Measurements from ENCODE around the gene KPNA6.
"Not testable (repeated sequence)": the region's sequence is repeated elsewhere in the genome, so short reads cannot be mapped to it uniquely, and the experiment has no call there.

Gene KPNA6

DNA sequence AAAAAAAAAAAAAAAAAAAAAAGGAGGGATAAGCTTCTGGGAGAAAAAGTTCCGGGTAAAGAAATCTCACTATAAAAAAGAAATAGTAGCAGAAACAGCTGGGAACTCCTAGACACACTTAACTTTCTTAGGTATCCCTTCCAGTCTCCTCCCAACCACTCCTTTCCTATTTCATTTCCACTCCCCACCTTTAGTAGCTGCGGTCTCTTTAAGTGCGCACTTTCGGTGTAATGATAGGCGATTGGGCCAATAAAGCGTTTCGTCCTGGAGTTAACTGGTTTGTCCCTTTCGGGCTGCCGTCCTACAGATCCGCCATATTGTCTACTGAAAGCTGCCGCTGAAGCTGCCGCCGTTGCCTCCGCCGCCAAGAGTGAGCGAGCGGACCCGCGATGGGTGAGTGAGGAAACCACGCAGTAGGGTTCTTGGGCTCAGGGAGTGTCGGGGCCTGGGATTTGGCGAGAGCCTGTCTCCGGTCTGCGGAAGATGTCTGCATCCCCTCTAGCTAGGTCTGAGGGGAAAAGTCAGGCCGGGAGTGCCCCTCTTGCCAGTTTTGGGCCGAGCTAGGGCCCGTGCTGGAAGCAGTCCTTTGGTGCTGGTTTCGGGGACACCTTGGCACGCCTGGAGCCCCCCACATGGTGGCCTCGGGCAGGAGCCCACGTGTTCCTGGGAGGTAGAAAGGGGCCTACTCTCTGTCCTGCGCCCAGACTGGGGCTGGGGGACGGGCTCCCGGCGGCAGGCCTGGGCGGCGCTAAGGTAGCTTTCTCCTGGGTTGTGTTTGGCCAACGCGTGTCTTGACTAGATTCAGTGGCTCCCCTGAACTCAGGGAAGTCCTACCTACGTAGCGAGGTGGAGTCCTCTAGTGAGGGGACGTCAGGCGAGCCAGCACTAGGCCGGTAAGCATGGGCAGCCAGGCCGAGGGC is at the start of gene KPNA6:
TSS of gene KPNA6 (plus strand) at position 315 of the 920 bp plus-strand sequence. CDS start at position 390, 75 bp downstream.
- H3K27ac Mint-ChIP-seq = peak within 1 kb of the TSS; percentile 93
- peaks cover 34% of the 10 kb centered on the region for H3K4me1 Mint-ChIP-seq (ENCODE audit: low read depth)
- H3K27me3 Mint-ChIP-seq = no peaks in the 10 kb centered on the region
- intact Hi-C loops (cut with micrococcal nuclease) = loop anchor here (2.0 to 5.0 kb wide), 2 partner anchors 36 to 71 kb away; partner anchors contain the start of genes TMEM39B and TXLNA
- peaks cover 12% of the 10 kb centered on the region for H3K36me3 Mint-ChIP-seq (ENCODE audit: low read depth)
- no peaks in the 10 kb centered on the region for H3K9me3 Mint-ChIP-seq
- H3K4me3 Mint-ChIP-seq = peak within 1 kb of the TSS; percentile 98

DNA sequence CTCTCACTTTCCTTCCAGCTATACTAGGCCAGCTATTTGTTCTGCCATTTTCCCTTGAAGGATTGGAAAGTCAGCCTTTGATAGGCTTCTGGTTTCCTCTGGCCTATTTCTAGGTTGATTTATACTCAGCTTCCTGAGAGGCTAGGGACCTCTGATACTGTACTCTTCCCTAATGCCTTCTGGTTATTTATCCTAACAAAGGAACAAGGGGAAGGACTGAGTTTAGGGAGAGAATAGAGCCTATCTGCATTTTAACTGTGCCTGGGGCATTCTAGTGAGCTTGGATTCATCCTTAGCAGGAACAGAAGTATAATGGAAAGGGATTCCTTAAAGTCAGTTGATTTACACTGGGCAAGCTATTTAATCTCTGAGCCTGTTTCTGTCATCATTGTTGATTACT is 46.9 kb upstream of the KPNA6 start:
- no peaks in the 10 kb centered on the region for H3K9me3 Mint-ChIP-seq
- intact Hi-C loops (cut with micrococcal nuclease) = no loop called here
- no peaks in the 10 kb centered on the region for H3K27me3 Mint-ChIP-seq
- peaks cover 20% of the 10 kb centered on the region for H3K4me1 Mint-ChIP-seq (ENCODE audit: low read depth)
- no peak overlapping the region for H3K4me3 Mint-ChIP-seq
- H3K36me3 Mint-ChIP-seq (ENCODE audit: low read depth) = peaks cover 77% of the 10 kb centered on the region
- no peak overlapping the region for H3K27ac Mint-ChIP-seq

DNA sequence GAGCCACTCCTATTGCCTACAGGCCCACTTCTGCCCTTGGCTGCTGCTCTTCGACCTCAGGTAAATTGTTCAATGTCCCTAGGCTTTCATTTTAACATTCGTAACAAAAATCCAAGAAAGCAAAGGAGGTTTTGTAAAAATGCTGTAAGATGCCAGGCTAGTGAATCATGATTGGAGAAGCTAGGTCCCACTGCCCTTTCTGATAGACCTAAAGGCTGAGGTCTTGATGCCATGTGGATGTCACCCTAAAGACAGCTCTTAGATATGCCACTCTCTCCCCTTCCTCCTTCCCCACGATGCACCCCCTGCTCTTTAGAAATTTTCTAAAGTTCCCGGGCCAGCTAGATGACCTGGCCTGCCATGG is 45.0 kb upstream of the KPNA6 start:
- peak overlapping the region; percentile 15 for H3K27ac Mint-ChIP-seq
- intact Hi-C loops (cut with micrococcal nuclease) = no loop called here
- H3K9me3 Mint-ChIP-seq = no peaks in the 10 kb centered on the region
- H3K4me1 Mint-ChIP-seq (ENCODE audit: low read depth) = peaks cover 27% of the 10 kb centered on the region
- peaks cover 64% of the 10 kb centered on the region for H3K36me3 Mint-ChIP-seq (ENCODE audit: low read depth)
- H3K4me3 Mint-ChIP-seq = no peak overlapping the region
- H3K27me3 Mint-ChIP-seq = peaks cover 1% of the 10 kb centered on the region

DNA sequence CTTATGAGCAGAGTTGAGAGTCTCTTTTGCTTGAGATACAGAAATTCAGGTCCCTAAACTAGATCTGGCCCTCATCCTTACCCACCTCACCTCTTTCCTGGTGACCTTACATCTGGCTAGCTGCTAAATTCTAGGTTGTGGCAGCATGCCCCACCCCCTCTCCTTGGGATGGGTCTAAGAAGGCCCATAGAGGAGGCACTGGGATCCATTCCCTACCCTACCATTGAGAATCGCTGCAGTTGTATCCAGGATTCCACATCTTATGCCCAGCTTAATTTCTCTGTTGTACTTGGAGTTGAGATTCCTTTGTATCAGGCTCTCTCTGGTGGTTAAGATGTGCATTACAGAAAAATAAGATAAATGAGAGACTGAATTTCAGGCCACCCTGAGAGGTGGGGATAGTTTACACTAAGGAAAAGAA is 44.6 kb upstream of the KPNA6 start:
- intact Hi-C loops (cut with micrococcal nuclease) = no loop called here
- peak overlapping the region; percentile 15 for H3K27ac Mint-ChIP-seq
- peaks cover 30% of the 10 kb centered on the region for H3K4me1 Mint-ChIP-seq (ENCODE audit: low read depth)
- H3K27me3 Mint-ChIP-seq = peaks cover 1% of the 10 kb centered on the region
- H3K9me3 Mint-ChIP-seq = no peaks in the 10 kb centered on the region
- peaks cover 60% of the 10 kb centered on the region for H3K36me3 Mint-ChIP-seq (ENCODE audit: low read depth)
- H3K4me3 Mint-ChIP-seq = no peak overlapping the region

DNA sequence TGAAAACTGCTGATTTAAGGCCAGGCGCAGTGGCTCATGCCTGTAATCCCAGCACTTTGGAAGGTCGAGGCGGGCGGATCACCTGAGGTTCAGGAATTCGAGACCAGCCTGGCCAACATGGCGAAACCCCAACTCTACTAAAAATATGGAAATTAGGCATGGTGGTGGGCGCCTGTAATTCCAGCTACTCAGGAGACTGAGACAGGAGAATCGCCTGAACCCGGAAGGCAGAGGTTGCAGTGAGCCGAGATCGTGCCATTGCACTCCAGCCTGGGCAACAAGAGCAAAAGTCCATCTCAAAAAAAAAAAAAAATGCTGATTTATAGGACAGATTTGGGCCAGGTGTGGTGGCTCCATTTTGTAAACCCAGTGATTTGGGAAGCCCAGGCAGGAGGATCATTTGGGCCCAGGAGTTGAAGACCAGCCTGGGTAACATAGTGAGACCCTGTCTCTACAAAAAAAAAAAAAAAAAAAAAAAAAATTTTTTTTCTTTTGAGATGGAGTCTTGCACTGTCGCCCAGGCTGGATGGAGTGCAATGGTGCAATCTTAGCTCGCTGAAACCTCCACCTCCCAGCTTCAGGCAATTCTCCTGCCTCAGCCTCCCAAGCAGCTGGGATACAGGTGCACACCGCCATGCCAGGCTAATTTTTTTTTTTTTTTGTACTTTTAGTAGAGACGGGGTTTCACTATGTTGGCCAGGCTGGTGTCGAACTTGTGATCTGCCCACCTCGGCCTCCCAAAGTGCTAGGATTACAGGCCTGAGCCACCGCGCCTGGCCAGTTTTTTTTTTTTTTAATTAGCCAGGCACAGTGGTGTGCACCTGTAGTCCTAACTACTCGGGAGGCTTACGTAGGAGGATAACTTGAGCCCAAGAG is 42.0 kb upstream of the KPNA6 start:
- intact Hi-C loops (cut with micrococcal nuclease); H3K9me3 Mint-ChIP-seq; H3K27me3 Mint-ChIP-seq: not testable (repeated sequence)
- Mint-ChIP-seq H3K4me1 (ENCODE audit: low read depth) (peaks cover 42% of the 10 kb centered on the region), H3K4me3 (peak overlapping the region; percentile 9), H3K36me3 (ENCODE audit: low read depth) (peaks cover 34% of the 10 kb centered on the region), H3K27ac (peak overlapping the region; percentile 81)

DNA sequence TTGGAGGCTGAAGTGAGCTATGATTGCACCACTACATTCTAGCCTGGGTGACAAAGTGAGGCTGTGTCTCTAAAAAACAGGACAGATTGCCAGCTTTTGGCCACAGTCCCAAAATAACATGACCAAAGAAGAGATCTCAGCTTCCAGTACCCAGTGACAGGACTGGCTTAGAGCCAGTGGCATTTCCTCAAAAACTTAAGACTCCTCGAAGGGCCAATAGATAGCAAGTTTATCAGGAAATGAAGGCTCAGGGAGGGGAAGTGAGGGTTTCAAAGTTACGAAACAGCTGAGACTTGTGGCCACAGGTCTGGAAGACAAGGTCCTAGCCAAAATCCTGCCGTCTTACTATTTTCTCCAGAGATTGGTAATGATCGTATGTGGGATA is 41.4 kb upstream of the KPNA6 start:
- Mint-ChIP-seq H3K27ac (peak overlapping the region; percentile 81), H3K36me3 (ENCODE audit: low read depth) (peaks cover 28% of the 10 kb centered on the region), H3K9me3 (no peaks in the 10 kb centered on the region), H3K27me3 (peaks cover 6% of the 10 kb centered on the region), H3K4me1 (ENCODE audit: low read depth) (peaks cover 42% of the 10 kb centered on the region), H3K4me3 (no peak overlapping the region)
- intact Hi-C loops (cut with micrococcal nuclease) = no loop called here

DNA sequence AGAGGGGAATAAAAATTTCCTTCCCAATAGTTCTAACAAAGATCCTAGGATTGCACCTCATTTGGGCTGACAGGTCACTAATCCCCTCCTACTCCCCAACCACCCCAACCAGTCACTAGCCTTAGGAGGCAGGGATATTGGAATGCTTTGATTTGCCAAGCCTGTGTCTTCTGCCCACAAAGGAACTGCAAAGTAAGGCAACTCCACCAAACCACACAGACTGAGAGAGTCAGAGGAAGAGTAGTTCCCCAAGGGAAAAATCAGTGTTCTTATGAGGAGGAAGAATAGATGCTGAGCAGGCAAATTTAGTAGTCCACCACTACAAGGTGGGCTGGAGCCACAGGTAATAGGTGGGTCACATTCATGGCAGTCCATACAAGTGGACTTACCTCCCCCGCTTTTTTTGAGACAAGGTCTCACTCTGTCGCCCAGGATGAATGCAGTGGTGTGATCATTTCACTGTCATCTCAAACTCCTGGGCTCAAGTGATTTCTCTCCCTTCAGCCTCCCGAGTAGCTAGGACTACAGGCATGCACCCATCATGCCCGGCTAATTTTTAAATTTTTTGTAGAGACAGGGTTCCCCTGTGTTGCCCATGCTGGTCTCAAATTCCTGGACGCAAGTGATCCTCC is 38.8 kb upstream of the KPNA6 start:
- Mint-ChIP-seq H3K4me1 (ENCODE audit: low read depth) (peaks cover 53% of the 10 kb centered on the region), H3K4me3 (peak overlapping the region; percentile 20), H3K36me3 (ENCODE audit: low read depth) (peaks cover 15% of the 10 kb centered on the region), H3K27ac (peak overlapping the region; percentile 84), H3K27me3 (peaks cover 6% of the 10 kb centered on the region), H3K9me3 (no peaks in the 10 kb centered on the region)
- intact Hi-C loops (cut with micrococcal nuclease) = no loop called here

DNA sequence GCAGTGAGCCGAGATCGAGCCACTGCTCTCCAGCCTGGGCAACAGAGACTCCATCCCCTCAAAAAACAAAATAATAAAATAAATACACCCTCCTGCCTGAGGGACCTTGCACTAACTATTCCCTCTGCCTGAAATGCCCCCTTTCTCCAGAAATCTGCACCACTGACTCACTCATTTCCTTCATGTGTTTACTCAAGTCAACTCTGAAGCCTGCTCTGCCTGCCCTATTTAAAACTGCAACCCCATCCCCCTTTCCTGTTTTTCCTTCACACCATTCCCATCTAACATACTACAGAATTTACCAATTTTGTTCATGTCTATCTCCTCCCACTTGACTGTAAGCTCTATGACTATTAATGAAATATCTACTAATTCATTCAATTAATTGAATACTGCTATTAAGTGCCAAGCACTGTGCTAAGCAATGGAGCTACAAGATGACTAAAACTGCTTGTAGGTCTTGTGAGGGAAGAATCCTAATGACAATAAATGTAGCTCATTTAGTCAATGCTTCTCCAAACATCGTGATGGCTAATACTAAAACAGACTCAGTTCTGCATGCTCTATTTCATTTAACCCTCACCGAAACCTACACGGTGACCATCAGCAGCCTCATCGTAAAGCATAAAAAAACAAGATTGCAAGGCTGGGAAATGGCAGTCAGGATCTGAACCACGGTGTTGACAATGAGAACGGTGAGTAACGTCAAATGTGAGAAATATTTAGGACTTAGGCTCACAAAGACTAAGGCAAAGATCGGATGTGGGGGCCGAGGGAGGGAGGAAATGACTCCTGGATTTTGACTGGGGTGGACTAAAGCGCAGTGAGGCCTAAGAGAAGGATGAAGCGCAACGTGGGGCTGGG is 35.9 kb upstream of the KPNA6 start:
- intact Hi-C loops (cut with micrococcal nuclease) = loop anchor here (5.0 kb wide), 1 partner anchor 35 kb away; the partner anchor contains the start of gene KPNA6
- peaks cover 6% of the 10 kb centered on the region for H3K27me3 Mint-ChIP-seq
- peaks cover 30% of the 10 kb centered on the region for H3K36me3 Mint-ChIP-seq (ENCODE audit: low read depth)
- H3K4me1 Mint-ChIP-seq (ENCODE audit: low read depth) = peaks cover 54% of the 10 kb centered on the region
- H3K4me3 Mint-ChIP-seq = peak overlapping the region; percentile 86
- H3K27ac Mint-ChIP-seq = peak overlapping the region; percentile 93
- no peaks in the 10 kb centered on the region for H3K9me3 Mint-ChIP-seq

DNA sequence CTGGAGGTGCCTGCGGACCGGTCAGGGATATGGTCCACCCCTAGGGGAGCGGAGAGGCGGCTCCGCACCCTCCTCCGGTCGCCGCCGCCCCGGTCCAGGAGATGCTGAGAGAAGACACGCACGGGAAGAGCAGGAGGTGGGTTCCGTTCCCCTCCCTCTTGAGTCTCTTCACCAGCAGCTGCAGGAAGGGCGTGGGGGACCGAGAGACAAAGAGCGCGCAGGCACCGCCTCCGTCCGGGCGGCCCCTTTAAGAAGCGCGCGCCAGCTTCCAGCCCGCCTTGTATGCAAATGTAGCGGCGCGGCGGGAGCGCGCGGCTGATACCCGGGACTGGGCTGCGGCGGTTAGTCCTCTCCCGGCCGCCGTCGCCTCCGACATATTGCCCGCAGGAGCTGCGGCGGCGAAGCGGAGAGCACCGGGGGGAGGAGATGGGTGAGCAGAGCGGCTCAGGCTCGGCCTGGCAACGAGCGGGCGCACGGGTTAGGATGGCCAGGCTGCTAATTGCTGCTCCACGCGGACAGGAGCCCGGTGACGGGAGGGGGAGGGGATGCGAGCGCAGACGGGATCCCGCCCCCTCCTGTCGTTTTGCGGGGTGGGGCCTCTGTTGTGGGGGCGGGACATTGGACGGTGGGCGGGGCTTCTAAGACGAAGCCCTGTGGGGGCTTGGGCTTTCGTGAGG is 35.1 kb upstream of the KPNA6 start, which contains the start of gene TMEM39B:
TSS of gene TMEM39B (plus strand) at position 318 of the 677 bp plus-strand sequence. CDS start at position 427, 109 bp downstream.
- peak within 1 kb of the TSS; percentile 86 for H3K4me3 Mint-ChIP-seq
- H3K4me1 Mint-ChIP-seq (ENCODE audit: low read depth) = peaks cover 56% of the 10 kb centered on the region
- H3K36me3 Mint-ChIP-seq (ENCODE audit: low read depth) = peaks cover 38% of the 10 kb centered on the region
- intact Hi-C loops (cut with micrococcal nuclease) = loop anchor here (5.0 kb wide), 1 partner anchor 35 kb away; the partner anchor contains the start of gene KPNA6
- peaks cover 5% of the 10 kb centered on the region for H3K27me3 Mint-ChIP-seq
- H3K27ac Mint-ChIP-seq = peak within 1 kb of the TSS; percentile 93
- H3K9me3 Mint-ChIP-seq = no peaks in the 10 kb centered on the region

DNA sequence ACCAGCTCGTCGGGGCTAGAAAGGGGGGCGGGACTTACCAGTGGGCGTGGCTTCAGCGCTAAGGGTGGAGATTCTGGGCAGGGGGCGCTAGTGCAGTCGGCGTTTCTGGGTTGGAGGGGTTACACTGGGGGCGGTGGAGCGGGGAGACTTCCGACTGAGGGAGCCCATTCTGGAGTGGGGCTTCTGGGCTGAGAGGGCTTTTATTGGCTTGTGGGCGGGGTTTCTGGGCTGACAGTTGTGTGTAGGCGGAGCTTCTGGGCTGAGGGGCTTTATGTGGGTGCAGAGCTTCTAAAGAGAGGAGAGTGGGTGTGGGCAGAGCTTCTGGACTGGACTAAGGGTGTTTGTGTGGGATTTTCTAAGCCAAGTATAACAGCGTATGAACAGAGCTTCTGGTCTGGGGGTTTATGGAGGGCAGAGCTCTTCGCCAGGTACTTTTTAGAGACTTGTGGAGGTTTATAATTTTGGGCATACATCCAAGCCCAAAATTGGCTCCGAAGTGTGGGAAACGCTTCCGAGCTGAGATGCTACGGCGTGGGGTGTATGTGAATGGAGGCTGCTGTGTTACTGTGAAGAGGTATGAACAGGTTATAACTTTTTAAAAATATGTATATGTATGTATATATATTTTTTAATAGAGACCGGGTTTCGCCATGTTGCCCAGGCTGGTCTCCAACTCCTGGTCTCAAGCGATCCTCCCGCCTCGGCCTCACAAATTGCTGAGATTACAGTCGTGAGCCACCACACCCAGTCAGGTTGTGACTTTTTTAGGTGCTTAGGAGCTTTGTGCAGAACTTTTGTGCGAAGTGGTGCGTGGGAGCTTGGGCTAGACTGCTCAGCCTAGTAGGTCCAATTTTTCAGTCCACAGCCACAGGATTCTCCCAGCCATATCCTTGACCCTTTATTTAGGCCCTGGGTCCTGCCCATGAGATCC is 34.3 kb upstream of the KPNA6 start:
- Mint-ChIP-seq H3K27ac (peak overlapping the region; percentile 93), H3K4me1 (ENCODE audit: low read depth) (peaks cover 50% of the 10 kb centered on the region), H3K27me3 (peaks cover 5% of the 10 kb centered on the region), H3K36me3 (ENCODE audit: low read depth) (peaks cover 46% of the 10 kb centered on the region), H3K9me3 (no peaks in the 10 kb centered on the region), H3K4me3 (peak overlapping the region; percentile 86)
- intact Hi-C loops (cut with micrococcal nuclease) = loop anchor here (5.0 kb wide), 1 partner anchor 34 kb away; the partner anchor contains the start of gene KPNA6

DNA sequence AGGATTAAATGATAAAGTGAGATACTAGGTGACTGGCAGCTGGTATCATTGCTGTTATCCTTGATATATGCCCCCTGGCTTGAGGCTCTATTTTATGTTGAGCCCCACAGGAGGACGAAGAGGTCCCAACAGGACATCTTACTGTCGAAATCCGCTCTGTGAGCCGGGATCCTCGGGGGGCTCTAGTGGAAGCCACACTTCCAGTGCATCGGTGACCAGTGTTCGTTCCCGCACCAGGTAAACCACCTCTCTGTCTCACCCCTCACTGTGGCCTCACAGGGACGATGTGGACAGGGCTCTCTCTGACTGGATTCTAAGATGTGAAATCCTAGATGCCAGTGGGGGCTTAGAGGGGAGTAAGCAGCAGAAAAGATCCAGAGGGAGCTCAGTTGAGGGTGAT is 33.0 kb upstream of the KPNA6 start:
- H3K27me3 Mint-ChIP-seq = peaks cover 5% of the 10 kb centered on the region
- intact Hi-C loops (cut with micrococcal nuclease) = loop anchor here (5.0 kb wide), 1 partner anchor 32 kb away; the partner anchor contains the start of gene KPNA6
- peaks cover 42% of the 10 kb centered on the region for H3K4me1 Mint-ChIP-seq (ENCODE audit: low read depth)
- H3K36me3 Mint-ChIP-seq (ENCODE audit: low read depth) = peaks cover 59% of the 10 kb centered on the region
- peak overlapping the region; percentile 28 for H3K27ac Mint-ChIP-seq
- H3K4me3 Mint-ChIP-seq = no peak overlapping the region
- no peaks in the 10 kb centered on the region for H3K9me3 Mint-ChIP-seq

Data from dendritic cell treated with granulocyte-macrophage colony-stimulating factor and Interleukin-4, amounts not matched to agents 40 ng/mL and 50 ng/mL, for 4 days (primary cell).